ENCODE results near the gene HDDC3.

HDDC3 gene

GRCh38 chr15:90886291-90886614 lies 46.1 kb downstream of the HDDC3 start:
- in situ Hi-C loops (cut with MboI; ENCODE audit: low sequenced_read_pairs, unreplicated experiment) = loop anchor here (5.0 to 25.0 kb wide), 4 partner anchors 191 to 574 kb away; no protein-coding TSS in a partner anchor

GRCh38 chr15:90885432-90886290 lies 46.7 kb downstream of the HDDC3 start:
- DNase-seq (ENCODE audit: low spot score) = peak; percentile 84
- in situ Hi-C loops (cut with MboI; ENCODE audit: low sequenced_read_pairs, unreplicated experiment) = loop anchor here (5.0 to 25.0 kb wide), 4 partner anchors 191 to 573 kb away; no protein-coding TSS in a partner anchor
- peak; percentile 94 for TF ChIP-seq CTCF (IDR thresholded peaks at IDR 0.05; ENCODE audit: borderline replicate concordance, control extremely low read depth, extremely low read depth, insufficient read depth, missing control alignments)

More at GRCh38 chr15:90886291-90886614, 46.1 kb downstream of the HDDC3 start:
- TF ChIP-seq CTCF (IDR thresholded peaks at IDR 0.05; ENCODE audit: borderline replicate concordance, control extremely low read depth, extremely low read depth, insufficient read depth, missing control alignments) = no peak
- no peak for DNase-seq (ENCODE audit: low spot score)

- in situ Hi-C loops (cut with MboI; ENCODE audit: low sequenced_read_pairs, unreplicated experiment) = loop anchor here (5.0 to 25.0 kb wide), 4 partner anchors 190 to 573 kb away; no protein-coding TSS in a partner anchor
- no peak for TF ChIP-seq CTCF (IDR thresholded peaks at IDR 0.05; ENCODE audit: borderline replicate concordance, control extremely low read depth, extremely low read depth, insufficient read depth, missing control alignments)
- no peak for DNase-seq (ENCODE audit: low spot score)
Measured at GRCh38 chr15:90884719-90885431, 47.5 kb downstream of the HDDC3 start.

- TF ChIP-seq CTCF (IDR thresholded peaks at IDR 0.05; ENCODE audit: borderline replicate concordance, control extremely low read depth, extremely low read depth, insufficient read depth, missing control alignments) = no peak
- peak; percentile 51 for DNase-seq (ENCODE audit: low spot score)
- in situ Hi-C loops (cut with MboI; ENCODE audit: low sequenced_read_pairs, unreplicated experiment) = loop anchor here (10.0 to 25.0 kb wide), 3 partner anchors 189 to 572 kb away; no protein-coding TSS in a partner anchor
Measured at GRCh38 chr15:90883976-90884718, 48.2 kb downstream of the HDDC3 start, which contains the start of gene FES. Gene FES (plus strand): TSS chr15:90884504. CDS start chr15:90885046, 542 bp downstream.

- TF ChIP-seq CTCF (IDR thresholded peaks at IDR 0.05; ENCODE audit: borderline replicate concordance, control extremely low read depth, extremely low read depth, insufficient read depth, missing control alignments) = no peak
- in situ Hi-C loops (cut with MboI; ENCODE audit: low sequenced_read_pairs, unreplicated experiment) = loop anchor here (10.0 to 25.0 kb wide), 3 partner anchors 189 to 571 kb away; no protein-coding TSS in a partner anchor
- no peak for DNase-seq (ENCODE audit: low spot score)
Measured at GRCh38 chr15:90883526-90883975, 48.8 kb downstream of the HDDC3 start.
